Adrenal gland (tissue), 5 donors: Measurements from ENCODE around the gene THSD1.
"Not testable (repeated sequence)": the region's sequence is repeated elsewhere in the genome, so short reads cannot be mapped to it uniquely, and the experiment has no call there.

Experiments used
- POLR2A ChIP-seq, 2 donors: fragments of 450-650 bp; IDR thresholded peaks; one replicate each; pipeline ENCODE4 v1.6.1; 2017; ENCODE audit warnings: antibody characterized with exemption in 2 of 2, mild to moderate bottlenecking in 2 of 2, moderate library complexity in 1 of 2
- TF ChIP-seq, protein P1 (sequence below), 6 experiments: fragments of 450-650 bp in 4 of 6; fragments of 200-600 bp in 2 of 6; sonication (generic) in 1 of 6; IDR thresholded peaks; 1 replicate in 5 of 6; 2 replicates in 1 of 6; pipeline versions ENCODE4 v1.5.1 to v1.8.0; 2016 to 2021; ENCODE audit warnings: antibody characterized with exemption in 6 of 6, mild to moderate bottlenecking in 2 of 6, moderate library complexity in 1 of 6
- donor health status: DM: no; HTN: no; CAD: no.

DNA sequence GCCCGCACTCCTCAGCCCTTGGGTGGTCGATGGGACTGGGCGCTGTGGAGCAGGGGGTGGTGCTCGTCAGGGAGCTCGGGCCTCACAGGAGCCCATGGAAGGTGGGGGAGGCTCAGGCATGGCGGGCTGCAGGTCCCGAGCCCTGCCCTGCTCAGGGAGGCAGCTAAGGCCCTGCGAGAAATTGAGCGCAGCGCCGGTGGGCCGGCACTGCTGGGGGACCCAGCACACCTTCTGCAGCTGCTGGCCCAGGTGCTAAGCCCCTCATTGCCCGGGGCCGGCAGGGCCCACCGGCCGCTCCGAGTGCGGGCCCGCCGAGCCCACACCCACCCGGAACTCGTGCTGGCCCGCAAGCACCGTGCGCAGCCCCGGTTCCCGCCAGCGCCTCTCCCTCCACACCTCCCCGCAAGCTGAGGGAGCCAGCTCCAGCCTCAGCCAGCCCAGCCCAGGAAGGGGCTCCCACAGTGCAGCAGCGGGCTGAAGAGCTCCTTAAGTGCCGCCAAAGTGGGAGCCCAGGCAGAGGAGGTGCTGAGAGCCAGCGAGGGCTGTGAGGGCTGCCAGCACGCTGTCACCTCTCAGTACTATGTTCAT is 2.2 kb upstream of the THSD1 start:
- TF ChIP-seq, protein P1, sequence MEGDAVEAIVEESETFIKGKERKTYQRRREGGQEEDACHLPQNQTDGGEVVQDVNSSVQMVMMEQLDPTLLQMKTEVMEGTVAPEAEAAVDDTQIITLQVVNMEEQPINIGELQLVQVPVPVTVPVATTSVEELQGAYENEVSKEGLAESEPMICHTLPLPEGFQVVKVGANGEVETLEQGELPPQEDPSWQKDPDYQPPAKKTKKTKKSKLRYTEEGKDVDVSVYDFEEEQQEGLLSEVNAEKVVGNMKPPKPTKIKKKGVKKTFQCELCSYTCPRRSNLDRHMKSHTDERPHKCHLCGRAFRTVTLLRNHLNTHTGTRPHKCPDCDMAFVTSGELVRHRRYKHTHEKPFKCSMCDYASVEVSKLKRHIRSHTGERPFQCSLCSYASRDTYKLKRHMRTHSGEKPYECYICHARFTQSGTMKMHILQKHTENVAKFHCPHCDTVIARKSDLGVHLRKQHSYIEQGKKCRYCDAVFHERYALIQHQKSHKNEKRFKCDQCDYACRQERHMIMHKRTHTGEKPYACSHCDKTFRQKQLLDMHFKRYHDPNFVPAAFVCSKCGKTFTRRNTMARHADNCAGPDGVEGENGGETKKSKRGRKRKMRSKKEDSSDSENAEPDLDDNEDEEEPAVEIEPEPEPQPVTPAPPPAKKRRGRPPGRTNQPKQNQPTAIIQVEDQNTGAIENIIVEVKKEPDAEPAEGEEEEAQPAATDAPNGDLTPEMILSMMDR (IDR thresholded peaks at IDR 0.05): not testable (repeated sequence)
- TF ChIP-seq POLR2A (IDR thresholded peaks at IDR 0.05): not testable (repeated sequence)
